ENCODE measurements around the gene PDE4A.

PDE4A gene

GRCh38 chr19:10468133-10468532, 47.8 kb downstream of the PDE4A start:
- no peak for DNase-seq

GRCh38 chr19:10471909-10472308, 51.6 kb downstream of the PDE4A start:
- DNase-seq, result peak in 1 of 2 experiments; percentile 63

- no peak for DNase-seq
Observed at GRCh38 chr19:10473192-10473591, 52.9 kb downstream of the PDE4A start.

GRCh38 chr19:10474962-10475451, 54.7 kb downstream of the PDE4A start:
- DNase-seq, result no peak

- no peak for DNase-seq
Observed at GRCh38 chr19:10478476-10478875, 58.1 kb downstream of the PDE4A start.

GRCh38 chr19:10478903-10479384, 58.6 kb downstream of the PDE4A start:
- DNase-seq, result peak; percentile 94 to 97

- no peak for DNase-seq
Observed at GRCh38 chr19:10486551-10486950, 66.2 kb downstream of the PDE4A start.

GRCh38 chr19:10491472-10492047, 71.2 kb downstream of the PDE4A start:
- DNase-seq, result no peak

- DNase-seq, result no peak
Observed at GRCh38 chr19:10497371-10497770, 77.0 kb downstream of the PDE4A start.

GRCh38 chr19:10499550-10500246, 79.4 kb downstream of the PDE4A start:
- no peak for DNase-seq

GRCh38 chr19:10500247-10500592, 79.9 kb downstream of the PDE4A start:
- no peak for DNase-seq

GRCh38 chr19:10501971-10502523, 81.7 kb downstream of the PDE4A start:
- DNase-seq, result peak; percentile 29 to 66

GRCh38 chr19:10502524-10503001, 82.2 kb downstream of the PDE4A start:
- peak; percentile 93 to 97 for DNase-seq

GRCh38 chr19:10503002-10503789, 82.9 kb downstream of the PDE4A start, which contains the start of gene KEAP1:
Gene KEAP1, minus strand, starts transcription at chr19:10503356. Its CDS starts 3,323 bp downstream, at chr19:10500033.
- peak; percentile 56 to 59 for DNase-seq

GRCh38 chr19:10505583-10506229, 85.4 kb downstream of the PDE4A start:
- DNase-seq, result peak; percentile 47 to 70

- DNase-seq, result no peak
Observed at GRCh38 chr19:10508036-10508435, 87.7 kb downstream of the PDE4A start.

- DNase-seq, result no peak
Observed at GRCh38 chr19:10508707-10509106, 88.4 kb downstream of the PDE4A start.

- peak; percentile 38 to 48 for DNase-seq
Observed at GRCh38 chr19:10510301-10510802, 90.0 kb downstream of the PDE4A start.

- DNase-seq, result no peak
Observed at GRCh38 chr19:10513223-10513622, 92.9 kb downstream of the PDE4A start.

GRCh38 chr19:10514211-10515145, 94.1 kb downstream of the PDE4A start:
- no peak for DNase-seq

GRCh38 chr19:10516064-10516385, 95.7 kb downstream of the PDE4A start:
- DNase-seq, result no peak
